Measurements from ENCODE around the gene TNIK.

Gene TNIK

GRCh38 chr3:171459942-171460724 is at the start of gene TNIK:
TNIK (minus strand) TSS chr3:171460405; CDS start chr3:171460063, 342 bp downstream.
- in situ Hi-C loops (cut with MboI; ENCODE audit: low sequenced_read_pairs) = no loop called here

GRCh38 chr3:171508676-171509075 is 48.5 kb upstream of the TNIK start:
- in situ Hi-C loops (cut with MboI; ENCODE audit: low sequenced_read_pairs) = no loop called here

- in situ Hi-C loops (cut with MboI; ENCODE audit: low sequenced_read_pairs) = no loop called here
These were observed 48.0 kb upstream of the TNIK start for GRCh38 chr3:171508206-171508605.

- in situ Hi-C loops (cut with MboI; ENCODE audit: low sequenced_read_pairs) = no loop called here
These were observed 46.6 kb upstream of the TNIK start for GRCh38 chr3:171506743-171507319.

GRCh38 chr3:171505822-171506333 is 45.7 kb upstream of the TNIK start:
- in situ Hi-C loops (cut with MboI; ENCODE audit: low sequenced_read_pairs) = no loop called here

- in situ Hi-C loops (cut with MboI; ENCODE audit: low sequenced_read_pairs) = no loop called here
These were observed 44.2 kb upstream of the TNIK start for GRCh38 chr3:171504376-171504775.

- in situ Hi-C loops (cut with MboI; ENCODE audit: low sequenced_read_pairs) = no loop called here
These were observed 43.6 kb upstream of the TNIK start for GRCh38 chr3:171503817-171504216.

GRCh38 chr3:171498921-171499320 is 38.7 kb upstream of the TNIK start:
- in situ Hi-C loops (cut with MboI; ENCODE audit: low sequenced_read_pairs) = no loop called here

GRCh38 chr3:171497468-171497867 is 37.3 kb upstream of the TNIK start:
- in situ Hi-C loops (cut with MboI; ENCODE audit: low sequenced_read_pairs) = no loop called here

GRCh38 chr3:171495413-171495812 is 35.2 kb upstream of the TNIK start:
- in situ Hi-C loops (cut with MboI; ENCODE audit: low sequenced_read_pairs) = no loop called here

- in situ Hi-C loops (cut with MboI; ENCODE audit: low sequenced_read_pairs) = no loop called here
These were observed 34.4 kb upstream of the TNIK start for GRCh38 chr3:171494457-171495109.

- in situ Hi-C loops (cut with MboI; ENCODE audit: low sequenced_read_pairs) = no loop called here
These were observed 31.2 kb upstream of the TNIK start for GRCh38 chr3:171491361-171491760.

- in situ Hi-C loops (cut with MboI; ENCODE audit: low sequenced_read_pairs) = no loop called here
These were observed 30.7 kb upstream of the TNIK start for GRCh38 chr3:171490901-171491300.

- in situ Hi-C loops (cut with MboI; ENCODE audit: low sequenced_read_pairs) = no loop called here
These were observed 29.1 kb upstream of the TNIK start for GRCh38 chr3:171489348-171489747.

GRCh38 chr3:171488479-171488878 is 28.3 kb upstream of the TNIK start:
- in situ Hi-C loops (cut with MboI; ENCODE audit: low sequenced_read_pairs) = no loop called here

- in situ Hi-C loops (cut with MboI; ENCODE audit: low sequenced_read_pairs) = no loop called here
These were observed 27.2 kb upstream of the TNIK start for GRCh38 chr3:171487382-171487781.

- in situ Hi-C loops (cut with MboI; ENCODE audit: low sequenced_read_pairs) = no loop called here
These were observed 25.1 kb upstream of the TNIK start for GRCh38 chr3:171485338-171485737.

- in situ Hi-C loops (cut with MboI; ENCODE audit: low sequenced_read_pairs) = no loop called here
These were observed 20.8 kb upstream of the TNIK start for GRCh38 chr3:171481011-171481410.

- in situ Hi-C loops (cut with MboI; ENCODE audit: low sequenced_read_pairs) = no loop called here
These were observed 20.3 kb upstream of the TNIK start for GRCh38 chr3:171480526-171480925.

- in situ Hi-C loops (cut with MboI; ENCODE audit: low sequenced_read_pairs) = no loop called here
These were observed 16.4 kb upstream of the TNIK start for GRCh38 chr3:171476532-171477102.

- in situ Hi-C loops (cut with MboI; ENCODE audit: low sequenced_read_pairs) = no loop called here
These were observed 12.3 kb upstream of the TNIK start for GRCh38 chr3:171472552-171472951.
